Glutamatergic neuron (in vitro differentiated cells): ENCODE measurements around the gene LRTM1. TPM values are rescaled to one million over a fixed set of nuclear protein-coding genes. Genes with fewer than 3 reads are reported as not detected.

Experiments used
- DNase-seq: peaks from one replicate; pipeline ENCODE4 v3.0.0; 2022
- H3K27ac Mint-ChIP-seq: one replicate; pipeline ENCODE4 v1.8.0; 2020; ENCODE audit warnings: mild to moderate bottlenecking, mixed read lengths, inconsistent platforms; ENCODE audit not compliant: unreplicated experiment
- H3K27me3 Mint-ChIP-seq: one replicate; pipeline ENCODE4 v1.8.0; 2020; ENCODE audit warnings: mild to moderate bottlenecking, moderate library complexity, mixed read lengths, inconsistent platforms; ENCODE audit not compliant: unreplicated experiment
- H3K36me3 Mint-ChIP-seq: one replicate; pipeline ENCODE4 v1.8.0; 2020; ENCODE audit warnings: mild to moderate bottlenecking, mixed read lengths, inconsistent platforms; ENCODE audit not compliant: unreplicated experiment
- H3K4me1 Mint-ChIP-seq: one replicate; pipeline ENCODE4 v1.8.0; 2020; ENCODE audit warnings: mild to moderate bottlenecking, low read depth, mixed read lengths, inconsistent platforms; ENCODE audit not compliant: unreplicated experiment
- H3K4me3 Mint-ChIP-seq: one replicate; pipeline ENCODE4 v1.8.0; 2020; ENCODE audit warnings: mild to moderate bottlenecking, mixed read lengths, inconsistent platforms; ENCODE audit not compliant: unreplicated experiment
- H3K9me3 Mint-ChIP-seq: one replicate; pipeline ENCODE4 v1.8.0; 2020; ENCODE audit warnings: mild to moderate bottlenecking, moderate library complexity, mixed read lengths, inconsistent platforms; ENCODE audit not compliant: unreplicated experiment
- total RNA-seq: library from RNA; stranded (reverse); fragmentation: NEBNext Ultra II Directional; extraction: Animal tissue kit (Norgen Biotek cat#: 25700); gene quantifications from one replicate; pipeline ENCODE4 v1.2.1, GENCODE V29; 2021; ENCODE audit not compliant: unreplicated experiment
- TF ChIP-seq, protein P1 (sequence below): fragments of 200-600 bp; sonication (generic); IDR thresholded peaks from one replicate; pipeline ENCODE4 v1.5.0; 2021; ENCODE audit not compliant: partially characterized antibody, unreplicated experiment

The LRTM1 gene
- total RNA-seq, 1 donor from 2014 or later: not detected

DNA sequence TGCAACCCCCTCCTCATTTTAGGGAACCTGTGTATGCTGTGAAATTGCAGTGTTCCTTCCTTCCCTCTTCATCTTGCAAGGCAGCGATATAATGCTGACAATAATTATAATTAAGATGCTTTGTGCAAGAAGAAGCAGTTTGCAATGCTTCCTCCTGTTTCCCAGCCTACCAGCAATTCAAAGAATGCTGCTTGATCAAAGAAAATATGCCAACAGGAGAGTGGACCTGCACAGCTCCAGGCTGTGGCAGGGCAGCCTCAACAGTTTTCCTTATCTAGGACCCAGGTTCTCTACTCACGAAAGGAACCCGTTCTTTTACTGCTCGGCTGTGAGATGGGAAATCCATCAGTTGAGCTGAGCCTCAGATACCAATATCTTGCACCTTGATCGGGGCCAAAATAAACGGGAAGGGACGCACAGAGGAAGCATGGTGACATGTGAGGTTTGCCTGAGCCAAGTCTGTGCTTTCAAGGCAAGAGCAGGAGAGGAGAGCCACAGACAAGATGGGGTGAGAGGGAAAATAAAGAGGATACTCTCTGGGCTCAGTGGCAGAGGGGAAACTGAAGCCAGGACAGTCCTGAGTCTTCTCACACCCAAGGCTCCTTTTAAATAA lies 22.6 kb upstream of the LRTM1 start:
- Mint-ChIP-seq H3K4me3 (no peak overlapping the region), H3K27me3 (no peaks in the 10 kb centered on the region), H3K27ac (no peak overlapping the region), H3K4me1 (no peaks in the 10 kb centered on the region), H3K36me3 (no peaks in the 10 kb centered on the region), H3K9me3 (no peaks in the 10 kb centered on the region)
- TF ChIP-seq, protein P1, sequence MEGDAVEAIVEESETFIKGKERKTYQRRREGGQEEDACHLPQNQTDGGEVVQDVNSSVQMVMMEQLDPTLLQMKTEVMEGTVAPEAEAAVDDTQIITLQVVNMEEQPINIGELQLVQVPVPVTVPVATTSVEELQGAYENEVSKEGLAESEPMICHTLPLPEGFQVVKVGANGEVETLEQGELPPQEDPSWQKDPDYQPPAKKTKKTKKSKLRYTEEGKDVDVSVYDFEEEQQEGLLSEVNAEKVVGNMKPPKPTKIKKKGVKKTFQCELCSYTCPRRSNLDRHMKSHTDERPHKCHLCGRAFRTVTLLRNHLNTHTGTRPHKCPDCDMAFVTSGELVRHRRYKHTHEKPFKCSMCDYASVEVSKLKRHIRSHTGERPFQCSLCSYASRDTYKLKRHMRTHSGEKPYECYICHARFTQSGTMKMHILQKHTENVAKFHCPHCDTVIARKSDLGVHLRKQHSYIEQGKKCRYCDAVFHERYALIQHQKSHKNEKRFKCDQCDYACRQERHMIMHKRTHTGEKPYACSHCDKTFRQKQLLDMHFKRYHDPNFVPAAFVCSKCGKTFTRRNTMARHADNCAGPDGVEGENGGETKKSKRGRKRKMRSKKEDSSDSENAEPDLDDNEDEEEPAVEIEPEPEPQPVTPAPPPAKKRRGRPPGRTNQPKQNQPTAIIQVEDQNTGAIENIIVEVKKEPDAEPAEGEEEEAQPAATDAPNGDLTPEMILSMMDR: no peak
- DNase-seq: no peak

DNA sequence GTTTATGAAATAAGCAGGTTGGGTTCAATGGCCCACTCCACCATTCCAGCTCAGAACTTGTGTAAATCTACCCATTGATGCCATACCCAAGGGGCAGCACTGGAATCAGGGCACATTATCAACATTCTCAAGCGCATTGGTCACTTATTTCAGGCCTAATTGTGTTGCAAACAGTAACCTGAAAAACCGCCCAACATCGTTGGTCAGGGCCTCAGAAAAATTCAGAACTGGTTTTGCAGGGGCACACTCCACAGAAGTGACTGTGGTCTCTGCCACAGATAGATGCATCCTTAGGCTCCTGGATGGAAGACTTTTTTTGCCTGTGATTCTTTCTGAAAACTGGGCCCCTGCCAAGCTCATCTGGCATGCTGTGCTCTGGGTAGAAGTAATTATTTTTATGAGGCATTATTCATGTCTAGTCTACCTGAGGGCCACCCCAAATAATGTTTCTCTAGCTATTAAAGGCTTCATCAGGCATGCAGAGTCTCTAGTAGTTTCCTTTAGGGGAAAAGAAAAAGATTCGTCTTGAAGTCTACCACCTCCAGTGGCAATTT lies 21.7 kb upstream of the LRTM1 start:
- no peak overlapping the region for H3K27ac Mint-ChIP-seq
- no peaks in the 10 kb centered on the region for H3K4me1 Mint-ChIP-seq
- no peak for DNase-seq
- no peak overlapping the region for H3K4me3 Mint-ChIP-seq
- H3K36me3 Mint-ChIP-seq: no peaks in the 10 kb centered on the region
- TF ChIP-seq, protein P1: no peak
- H3K9me3 Mint-ChIP-seq: no peaks in the 10 kb centered on the region
- H3K27me3 Mint-ChIP-seq: no peaks in the 10 kb centered on the region

DNA sequence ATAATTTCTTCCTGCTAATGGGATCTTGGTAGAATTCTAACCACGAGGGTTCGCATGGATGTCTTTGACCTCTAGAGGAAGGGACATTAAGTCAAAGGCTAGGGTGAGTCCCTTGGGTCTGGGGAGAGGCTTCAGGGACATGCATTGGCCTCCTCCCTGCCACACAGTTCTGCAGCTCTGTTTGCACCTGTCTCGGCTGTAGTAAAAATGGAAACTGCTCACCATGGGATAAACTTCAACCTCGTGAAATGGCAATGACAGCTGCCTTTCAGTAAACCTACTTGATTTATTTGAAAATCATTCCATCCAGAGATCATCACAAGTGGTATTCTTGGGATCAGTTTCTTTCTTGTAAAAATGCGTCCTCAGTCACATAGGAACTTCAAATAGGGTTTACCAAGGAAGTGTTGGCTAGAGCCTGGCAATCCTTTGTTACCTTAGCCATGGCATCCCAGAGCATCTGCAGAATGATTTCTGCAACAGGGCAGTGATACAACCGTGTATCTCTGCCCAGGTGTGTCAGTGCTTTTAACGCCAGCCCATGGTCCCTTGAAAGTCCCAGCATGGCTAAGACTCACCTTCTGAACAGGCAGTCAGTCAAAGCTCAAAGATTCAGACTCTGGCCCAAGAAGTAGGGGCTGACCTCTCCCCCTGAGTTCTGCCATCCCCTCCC lies 14.0 kb upstream of the LRTM1 start:
- Mint-ChIP-seq H3K27me3 (peaks cover 3% of the 10 kb centered on the region), H3K9me3 (no peaks in the 10 kb centered on the region)

DNA sequence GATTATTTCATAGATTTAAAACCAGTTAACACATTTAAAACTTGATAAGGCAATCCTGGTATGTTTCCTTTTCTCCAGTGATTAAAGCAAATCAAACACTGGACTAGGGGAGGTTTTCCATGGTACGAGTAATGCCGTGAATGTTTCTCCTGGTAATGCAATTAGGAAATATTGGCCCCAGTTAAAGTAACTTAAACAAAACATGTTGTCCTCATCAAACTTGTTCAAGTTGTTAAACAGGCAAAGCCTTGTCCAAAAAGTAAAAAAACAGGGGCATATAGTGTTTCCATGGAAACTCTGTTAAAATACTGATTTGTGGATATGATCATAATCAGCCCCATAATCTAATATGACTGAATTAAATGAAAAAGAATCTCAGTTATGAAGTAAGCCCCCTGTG lies 13.1 kb upstream of the LRTM1 start:
- TF ChIP-seq, protein P1: no peak
- Mint-ChIP-seq H3K9me3 (no peaks in the 10 kb centered on the region), H3K4me3 (no peak overlapping the region), H3K36me3 (no peaks in the 10 kb centered on the region), H3K27ac (no peak overlapping the region), H3K4me1 (peaks cover 7% of the 10 kb centered on the region), H3K27me3 (peaks cover 3% of the 10 kb centered on the region)
- DNase-seq: no peak

More for the DNA sequence above, 14.0 kb upstream of the LRTM1 start:
- peaks cover under 1% of the 10 kb centered on the region for H3K4me1 Mint-ChIP-seq
- H3K36me3 Mint-ChIP-seq: no peaks in the 10 kb centered on the region
- H3K4me3 Mint-ChIP-seq: no peak overlapping the region
- TF ChIP-seq, protein P1: no peak
- H3K27ac Mint-ChIP-seq: no peak overlapping the region
- no peak for DNase-seq

DNA sequence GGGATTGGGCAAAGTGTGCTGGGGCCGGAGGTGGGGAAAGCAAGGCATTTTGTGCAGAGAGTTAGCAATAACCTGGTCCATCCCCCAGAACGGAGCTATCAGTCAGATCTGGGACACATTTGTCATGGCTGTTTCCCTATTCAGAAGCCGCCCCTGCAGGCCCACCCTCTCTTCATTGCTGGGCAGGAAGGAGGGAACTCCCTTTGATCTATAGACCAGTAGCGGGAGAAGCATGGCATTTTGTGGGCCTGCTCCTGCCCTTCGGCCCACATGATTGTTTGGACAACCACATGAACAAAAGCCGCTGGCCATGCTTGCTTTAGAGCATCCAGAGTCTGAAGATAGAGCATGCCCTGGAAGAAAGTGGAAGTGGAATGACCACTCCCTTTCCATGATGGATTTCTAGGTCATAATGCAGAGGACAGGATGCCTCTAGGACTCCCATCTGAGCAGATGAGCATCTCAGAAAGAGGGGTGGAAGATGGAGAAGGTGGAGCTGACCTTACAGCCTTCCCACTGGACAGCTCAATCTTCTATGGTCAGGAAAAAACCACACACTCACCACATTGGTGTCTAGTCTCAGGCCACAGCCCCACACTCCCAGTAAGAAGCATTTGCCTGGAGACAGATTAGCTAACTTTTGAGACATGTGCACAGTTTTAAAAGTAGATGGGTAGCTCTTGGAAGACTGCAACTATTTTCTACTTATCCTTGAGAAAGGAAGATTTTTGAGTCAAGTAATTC lies 11.9 kb upstream of the LRTM1 start:
- TF ChIP-seq, protein P1: no peak
- Mint-ChIP-seq H3K27ac (no peak overlapping the region), H3K9me3 (no peaks in the 10 kb centered on the region), H3K4me3 (no peak overlapping the region), H3K4me1 (peaks cover 7% of the 10 kb centered on the region), H3K27me3 (peaks cover 4% of the 10 kb centered on the region), H3K36me3 (no peaks in the 10 kb centered on the region)
- no peak for DNase-seq
